HCT116 (cell line): ENCODE measurements around the gene IL36B. TPM values are rescaled to one million over a fixed set of nuclear protein-coding genes. Genes with fewer than 3 reads are reported as not detected.

Experiments
- ATAC-seq: fragments of 200-7000 bp; cut with Tn5 transposase; 2 replicates; pipeline ENCODE4 v1.9.1; 2020; ENCODE audit warnings: mild to moderate bottlenecking, moderate library complexity
- BruUV-seq: library from RNA; stranded (reverse); fragments of 400-500 nt; replicated peaks from 2 replicates; lab custom pipeline; 2021; lab: Mats Ljungman, UMichigan
- CTCF ChIA-PET: fragments of 300-600 bp; sonication (Branson Sonifier 250); formaldehyde crosslinking; loops from one replicate; lab custom pipeline; 2021; ENCODE audit warnings: antibody characterized with exemption; lab: Charles Lee
- POLR2A ChIA-PET: fragments of 300-600, 350-600 bp; sonication (Branson Sonifier 250); formaldehyde crosslinking; loops from one replicate; lab custom pipeline; 2021; ENCODE audit warnings: antibody characterized with exemption; lab: Charles Lee
- RAD21 ChIA-PET, 2 experiments: fragments of 300-600 bp; sonication (Branson Sonifier 250); formaldehyde crosslinking; loops; one replicate each; lab custom pipeline; 2023; ENCODE audit warnings: low total read pairs in 2 of 2; ENCODE audit not compliant: uncharacterized antibody in 2 of 2, unreplicated experiment in 2 of 2, low non-redundant PET in 1 of 2; lab: Charles Lee
- DNase-seq: peaks from one replicate; pipeline ENCODE4 v3.0.0-alpha.2; 2010; ENCODE audit warnings: low read depth, low spot score
- H2AFZ ChIP-seq: fragments of 200-600 bp; shearing (Covaris generic), sonication (generic); 2 replicates; pipeline ENCODE4 v1.6.1; 2017; ENCODE audit warnings: low read depth, mixed run types, mixed read lengths, antibody characterized with exemption, low read length; ENCODE audit not compliant: poor library complexity, severe bottlenecking
- H3K27ac ChIP-seq: 2 replicates; pipeline ENCODE4 v1.5.1; 2012; ENCODE audit warnings: low read depth, low read length
- H3K27me3 ChIP-seq: fragments of 200-600 bp; sonication (generic); 2 replicates; pipeline ENCODE4 v1.6.1; 2016; ENCODE audit warnings: mixed run types, low read length, mixed read lengths; ENCODE audit not compliant: insufficient read depth
- H3K36me3 ChIP-seq, 2 experiments: fragments of 200-500 bp in 1 of 2; fragments of 200-600 bp in 1 of 2; sonication (Bioruptor generic) in 1 of 2; sonication (generic) in 1 of 2; 2 replicates each; pipeline versions ENCODE4 v1.5.1 to v1.6.1; 2014 to 2016; ENCODE audit warnings: low read length in 2 of 2, inconsistent platforms in 1 of 2, mixed read lengths in 1 of 2, mixed run types in 1 of 2; ENCODE audit not compliant: insufficient read depth in 2 of 2, control insufficient read depth in 1 of 2
- H3K4me1 ChIP-seq, 2 experiments: fragments of 200-600 bp in 1 of 2; sonication (generic) in 1 of 2; 2 replicates each; pipeline versions ENCODE4 v1.5.1 to v1.6.1; 2012 to 2017; ENCODE audit warnings: low read length in 2 of 2, inconsistent platforms in 1 of 2, mild to moderate bottlenecking in 1 of 2, mixed read lengths in 1 of 2, mixed run types in 1 of 2, moderate library complexity in 1 of 2; ENCODE audit not compliant: insufficient read depth in 2 of 2, control insufficient read depth in 1 of 2
- H3K4me2 ChIP-seq: fragments of 200-600 bp; sonication (generic); 2 replicates; pipeline ENCODE4 v1.6.1; 2017; ENCODE audit warnings: mixed run types, low read length, mixed read lengths
- H3K4me3 ChIP-seq, 2 experiments: fragments of 200-600 bp in 1 of 2; sonication (generic) in 1 of 2; replicated peaks in 1 of 2; 2 replicates each; pipeline ENCODE4 v1.5.1; 2011 to 2016; ENCODE audit warnings: low read length in 2 of 2, control low read depth in 1 of 2, low read depth in 1 of 2, mild to moderate bottlenecking in 1 of 2, mixed read lengths in 1 of 2, mixed run types in 1 of 2
- H3K79me2 ChIP-seq: fragments of 200-600 bp; sonication (generic); 2 replicates; pipeline ENCODE4 v1.6.1; 2017; ENCODE audit warnings: mild to moderate bottlenecking, mixed run types, low read length, moderate library complexity, mixed read lengths; ENCODE audit not compliant: insufficient read depth
- H3K9ac ChIP-seq: fragments of 200-600 bp; sonication (generic); 2 replicates; pipeline ENCODE4 v1.6.1; 2016; ENCODE audit warnings: low read length, mixed read lengths
- H3K9me2 ChIP-seq: fragments of 200-600 bp; sonication (generic), shearing (Covaris generic); 2 replicates; pipeline ENCODE4 v1.6.1; 2017; ENCODE audit warnings: mixed run types, mild to moderate bottlenecking, moderate library complexity; ENCODE audit not compliant: insufficient read depth
- H3K9me3 ChIP-seq, 2 experiments: fragments of 200-500 bp in 1 of 2; fragments of 200-600 bp in 1 of 2; sonication (Bioruptor generic) in 1 of 2; sonication (generic) in 1 of 2; 2 replicates each; pipeline ENCODE4 v1.6.1; 2014 to 2017; ENCODE audit warnings: low read length in 2 of 2, mixed read lengths in 2 of 2, inconsistent platforms in 1 of 2, low read depth in 1 of 2, mild to moderate bottlenecking in 1 of 2, mixed run types in 1 of 2, moderate library complexity in 1 of 2; ENCODE audit not compliant: control insufficient read depth in 1 of 2, insufficient read depth in 1 of 2
- H4K20me1 ChIP-seq: fragments of 200-600 bp; sonication (generic), shearing (Covaris generic); 2 replicates; pipeline ENCODE4 v1.6.1; 2017; ENCODE audit warnings: mixed run types, mild to moderate bottlenecking, moderate library complexity; ENCODE audit not compliant: insufficient read depth
- CTCF ChIP-seq, 3 experiments: fragments of 200-600 bp in 1 of 3; sonication (generic) in 1 of 3; IDR thresholded peaks in 2 of 3; conservative IDR thresholded peaks in 1 of 3; 2 replicates each; pipeline ENCODE4 v1.5.1; 2012 to 2017; ENCODE audit warnings: low read depth in 2 of 3, low read length in 2 of 3, antibody characterized with exemption in 1 of 3, borderline replicate concordance in 1 of 3, control low read depth in 1 of 3, mild to moderate bottlenecking in 1 of 3, mixed read lengths in 1 of 3, mixed run types in 1 of 3, moderate library complexity in 1 of 3; ENCODE audit not compliant: insufficient read depth in 1 of 3
- EZH2 ChIP-seq: fragments of 200-600 bp; sonication (generic); IDR thresholded peaks from 2 replicates; pipeline ENCODE4 v1.6.1; 2017; ENCODE audit warnings: antibody characterized with exemption, mixed run types
- FOSL1 ChIP-seq: IDR thresholded peaks from 2 replicates; pipeline ENCODE4 v1.6.1; 2012; ENCODE audit warnings: low read depth
- POLR2A ChIP-seq: IDR thresholded peaks from 2 replicates; pipeline ENCODE4 v1.7.0; 2011; ENCODE audit warnings: borderline replicate concordance; ENCODE audit not compliant: insufficient read depth, insufficient read length; ENCODE audit errors: extremely low read depth
- POLR2AphosphoS5 ChIP-seq: IDR thresholded peaks from 2 replicates; pipeline ENCODE4 v1.6.1; 2011; ENCODE audit warnings: mild to moderate bottlenecking, low read depth, low read length, moderate library complexity
- RAD21 ChIP-seq: IDR thresholded peaks from 2 replicates; pipeline ENCODE4 v1.6.1; 2012; ENCODE audit warnings: low read depth, mild to moderate bottlenecking
- SIN3A ChIP-seq: IDR thresholded peaks from 2 replicates; pipeline ENCODE4 v1.6.1; 2012; ENCODE audit warnings: low read depth
- YY1 ChIP-seq: IDR thresholded peaks from 2 replicates; pipeline ENCODE4 v1.6.1; 2011; ENCODE audit warnings: low read length, low read depth, moderate library complexity, mild to moderate bottlenecking; ENCODE audit not compliant: insufficient replicate concordance; ENCODE audit errors: extremely low read depth
- ZFX ChIP-seq: fragments of 450-650 bp; IDR thresholded peaks from 2 replicates; pipeline ENCODE4 v1.6.1; 2017
- intact Hi-C: fragments of 100-400 bp; cut with micrococcal nuclease; formaldehyde crosslinking; loops from 2 replicates; pipeline ENCODE4 v1.10.0; 2022
- total RNA-seq: library from RNA; stranded (reverse); gene quantifications from one replicate; pipeline ENCODE4 v1.2.1, GENCODE V29; 2021; ENCODE audit not compliant: unreplicated experiment

IL36B gene
- total RNA-seq, 1 experiment from 2014 or later, result not detected

DNA sequence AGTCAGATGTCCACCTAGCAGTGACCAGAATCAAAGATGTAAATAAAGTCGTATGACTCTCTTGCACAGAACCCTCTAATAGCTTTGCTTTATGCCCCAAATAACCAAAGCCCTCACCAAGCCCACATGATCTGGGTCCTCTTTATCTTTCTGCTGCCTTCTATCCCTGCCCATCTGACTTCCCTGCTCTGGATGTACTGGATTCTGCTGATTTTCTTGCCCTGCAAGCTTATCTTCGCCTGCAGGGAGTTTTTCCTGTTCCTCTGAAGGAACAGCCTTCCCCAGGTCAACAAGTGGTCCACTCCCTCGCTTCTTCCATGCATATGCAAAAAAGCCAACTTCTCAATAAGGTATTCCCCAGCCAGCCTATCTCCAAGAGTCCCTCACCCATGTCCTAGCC lies 18.7 kb downstream of the IL36B start:
- POLR2A ChIA-PET, result no interaction called here
- Histone ChIP-seq H3K27me3 (peaks cover 42% of the 10 kb centered on the region), H3K9me3 (no peaks in the 10 kb centered on the region), H3K9me2 (no peaks in the 10 kb centered on the region), H3K4me3 (no peak overlapping the region), H3K4me1 (no peaks in the 10 kb centered on the region), H3K27ac (no peak overlapping the region), H3K4me2 (no peak overlapping the region), H4K20me1 (no peaks in the 10 kb centered on the region; the same call in 1 of the 2 replicates), H3K36me3 (no peaks in the 10 kb centered on the region), H3K79me2 (no peaks in the 10 kb centered on the region), H2AFZ (no peak overlapping the region), H3K9ac (no peak overlapping the region)
- RAD21 ChIA-PET, result no interaction called here
- BruUV-seq, result no TSS peak
- DNase-seq (no peak), ATAC-seq (no peak)
- CTCF ChIA-PET, result no interaction called here
- TF ChIP-seq RAD21 (no peak), POLR2AphosphoS5 (no peak), POLR2A (no peak), ZFX (no peak), SIN3A (no peak), YY1 (no peak), FOSL1 (no peak), CTCF (IDR thresholded peaks at IDR 0.05 in 2 of 3, conservative IDR thresholded peaks at IDR 0.05 in 1 of 3; ENCODE audit: borderline replicate concordance in 1 of 3, insufficient read depth in 1 of 3, low read depth in 2 of 3, low read length in 2 of 3) (no peak), EZH2 (no peak)
- intact Hi-C loops, result no loop called here

- no peaks in the 10 kb centered on the region for H3K4me1 ChIP-seq
- no peak overlapping the region for H3K27ac ChIP-seq
- ATAC-seq (no peak), DNase-seq (no peak)
- ChIA-PET RAD21 (no interaction called here), CTCF (no interaction called here), POLR2A (no interaction called here)
- BruUV-seq, result no TSS peak
- no peak overlapping the region for H3K9ac ChIP-seq
- peaks cover 55% of the 10 kb centered on the region for H3K27me3 ChIP-seq
- no peak overlapping the region for H3K4me2 ChIP-seq
- no peaks in the 10 kb centered on the region for H3K79me2 ChIP-seq
- intact Hi-C loops, result no loop called here
- no peaks in the 10 kb centered on the region for H3K9me2 ChIP-seq
- H4K20me1 ChIP-seq, result no peaks in the 10 kb centered on the region; the same call in 1 of the 2 replicates
- H3K36me3 ChIP-seq, result no peaks in the 10 kb centered on the region
- H3K9me3 ChIP-seq, result no peaks in the 10 kb centered on the region
- no peak for TF ChIP-seq ZFX
- no peak overlapping the region for H3K4me3 ChIP-seq
- H2AFZ ChIP-seq, result no peak overlapping the region
Observed at GRCh38 chr2:113032737-113033136, 19.9 kb downstream of the IL36B start.
